Activated T-helper 17 cell treated with anti-CD3 and anti-CD28 coated beads, Interleukin-2, amount 50 U/mL, for 72 hours (primary cell): Measurements from ENCODE around the gene LCP2. TPM values are rescaled to one million over a fixed set of nuclear protein-coding genes. Genes with fewer than 3 reads are reported as not detected.

Source experiments
- ATAC-seq: fragments of 150-1000 bp; cut with Tn5 transposase; replicated peaks from 2 replicates; pipeline ENCODE4 v1.10.0; 2021; ENCODE audit warnings: mild to moderate bottlenecking, moderate library complexity
- H3K27ac Mint-ChIP-seq: one replicate; pipeline ENCODE4 v1.8.0; 2022; ENCODE audit warnings: mixed read lengths
- H3K27me3 Mint-ChIP-seq: one replicate; pipeline ENCODE4 v1.8.0; 2022; ENCODE audit warnings: mixed read lengths
- H3K36me3 Mint-ChIP-seq: one replicate; pipeline ENCODE4 v1.8.0; 2022; ENCODE audit warnings: low read depth, mild to moderate bottlenecking, mixed read lengths
- H3K4me1 Mint-ChIP-seq: one replicate; pipeline ENCODE4 v1.8.0; 2022; ENCODE audit warnings: mixed read lengths
- H3K4me3 Mint-ChIP-seq: one replicate; pipeline ENCODE4 v1.8.0; 2022; ENCODE audit warnings: mild to moderate bottlenecking, mixed read lengths
- H3K9me3 Mint-ChIP-seq: one replicate; pipeline ENCODE4 v1.8.0; 2022; ENCODE audit warnings: mixed read lengths
- total RNA-seq, 2 donors: library from RNA; stranded (reverse); gene quantifications; one replicate each; pipeline ENCODE4 v1.2.3, GENCODE V29; 2022

LCP2 gene
- total RNA-seq = 100 to 1,000 TPM; 202 to 204 TPM

GRCh38 chr5:170297589-170298462 is at the start of gene LCP2:
TSS of gene LCP2 (minus strand) at chr5:170297777. CDS start at chr5:170297611, 166 bp downstream.
- Mint-ChIP-seq H3K27ac (peak within 1 kb of the TSS; percentile 96), H3K9me3 (no peaks in the 10 kb centered on the region), H3K27me3 (no peaks in the 10 kb centered on the region), H3K4me1 (peaks cover 40% of the 10 kb centered on the region), H3K4me3 (peak within 1 kb of the TSS; percentile 96), H3K36me3 (peaks cover 51% of the 10 kb centered on the region)
- ATAC-seq = peak; percentile 84

GRCh38 chr5:170347022-170347567 is 49.5 kb upstream of the LCP2 start:
- Mint-ChIP-seq H3K4me1 (no peaks in the 10 kb centered on the region), H3K4me3 (no peak overlapping the region), H3K27ac (no peak overlapping the region), H3K27me3 (peaks cover 20% of the 10 kb centered on the region), H3K36me3 (no peaks in the 10 kb centered on the region), H3K9me3 (no peaks in the 10 kb centered on the region)
- no peak for ATAC-seq

- Mint-ChIP-seq H3K27me3 (peaks cover 16% of the 10 kb centered on the region), H3K4me1 (no peaks in the 10 kb centered on the region), H3K4me3 (no peak overlapping the region), H3K9me3 (no peaks in the 10 kb centered on the region), H3K27ac (no peak overlapping the region), H3K36me3 (no peaks in the 10 kb centered on the region)
- no peak for ATAC-seq
Measured at GRCh38 chr5:170345971-170346370, 48.4 kb upstream of the LCP2 start.

- no peak overlapping the region for H3K4me3 Mint-ChIP-seq
- no peaks in the 10 kb centered on the region for H3K36me3 Mint-ChIP-seq
- H3K27ac Mint-ChIP-seq = no peak overlapping the region
- H3K4me1 Mint-ChIP-seq = peaks cover 4% of the 10 kb centered on the region
- ATAC-seq = no peak
- no peaks in the 10 kb centered on the region for H3K9me3 Mint-ChIP-seq
- H3K27me3 Mint-ChIP-seq = peaks cover 8% of the 10 kb centered on the region
Measured at GRCh38 chr5:170343177-170343576, 45.6 kb upstream of the LCP2 start.

GRCh38 chr5:170342153-170342725 is 44.7 kb upstream of the LCP2 start:
- peaks cover 3% of the 10 kb centered on the region for H3K27me3 Mint-ChIP-seq
- H3K27ac Mint-ChIP-seq = no peak overlapping the region
- H3K4me1 Mint-ChIP-seq = peaks cover 8% of the 10 kb centered on the region
- no peak overlapping the region for H3K4me3 Mint-ChIP-seq
- ATAC-seq = no peak
- no peaks in the 10 kb centered on the region for H3K36me3 Mint-ChIP-seq
- no peaks in the 10 kb centered on the region for H3K9me3 Mint-ChIP-seq

GRCh38 chr5:170341545-170341944 is 44.0 kb upstream of the LCP2 start:
- H3K36me3 Mint-ChIP-seq = no peaks in the 10 kb centered on the region
- ATAC-seq = no peak
- H3K9me3 Mint-ChIP-seq = no peaks in the 10 kb centered on the region
- peaks cover 3% of the 10 kb centered on the region for H3K27me3 Mint-ChIP-seq
- no peak overlapping the region for H3K4me3 Mint-ChIP-seq
- peaks cover 11% of the 10 kb centered on the region for H3K4me1 Mint-ChIP-seq
- no peak overlapping the region for H3K27ac Mint-ChIP-seq

GRCh38 chr5:170339780-170340167 is 42.2 kb upstream of the LCP2 start:
- ATAC-seq = no peak
- H3K36me3 Mint-ChIP-seq = no peaks in the 10 kb centered on the region
- peaks cover 26% of the 10 kb centered on the region for H3K4me1 Mint-ChIP-seq

GRCh38 chr5:170338933-170339779 is 41.6 kb upstream of the LCP2 start:
- ATAC-seq = peak; percentile 85
- H3K9me3 Mint-ChIP-seq = no peaks in the 10 kb centered on the region
- peaks cover 31% of the 10 kb centered on the region for H3K4me1 Mint-ChIP-seq
- H3K36me3 Mint-ChIP-seq = no peaks in the 10 kb centered on the region
- H3K27ac Mint-ChIP-seq = no peak overlapping the region
- no peaks in the 10 kb centered on the region for H3K27me3 Mint-ChIP-seq
- no peak overlapping the region for H3K4me3 Mint-ChIP-seq

More at GRCh38 chr5:170339780-170340167, 42.2 kb upstream of the LCP2 start:
- no peak overlapping the region for H3K27ac Mint-ChIP-seq
- H3K4me3 Mint-ChIP-seq = no peak overlapping the region
- H3K27me3 Mint-ChIP-seq = no peaks in the 10 kb centered on the region
- no peaks in the 10 kb centered on the region for H3K9me3 Mint-ChIP-seq

GRCh38 chr5:170338291-170338690 is 40.7 kb upstream of the LCP2 start:
- Mint-ChIP-seq H3K27ac (no peak overlapping the region), H3K36me3 (no peaks in the 10 kb centered on the region), H3K4me3 (no peak overlapping the region), H3K27me3 (no peaks in the 10 kb centered on the region), H3K9me3 (no peaks in the 10 kb centered on the region), H3K4me1 (peaks cover 34% of the 10 kb centered on the region)
- no peak for ATAC-seq

GRCh38 chr5:170337045-170337733 is 39.6 kb upstream of the LCP2 start:
- Mint-ChIP-seq H3K36me3 (no peaks in the 10 kb centered on the region), H3K4me1 (peaks cover 38% of the 10 kb centered on the region), H3K4me3 (no peak overlapping the region), H3K27ac (no peak overlapping the region), H3K27me3 (no peaks in the 10 kb centered on the region), H3K9me3 (no peaks in the 10 kb centered on the region)
- no peak for ATAC-seq

- H3K27me3 Mint-ChIP-seq = no peaks in the 10 kb centered on the region
- H3K36me3 Mint-ChIP-seq = no peaks in the 10 kb centered on the region
- peaks cover 43% of the 10 kb centered on the region for H3K4me1 Mint-ChIP-seq
- peak overlapping the region; percentile 71 for H3K27ac Mint-ChIP-seq
- H3K9me3 Mint-ChIP-seq = no peaks in the 10 kb centered on the region
- H3K4me3 Mint-ChIP-seq = no peak overlapping the region
- no peak for ATAC-seq
Measured at GRCh38 chr5:170336065-170336464, 38.5 kb upstream of the LCP2 start.

- H3K9me3 Mint-ChIP-seq = no peaks in the 10 kb centered on the region
- no peak overlapping the region for H3K4me3 Mint-ChIP-seq
- no peak for ATAC-seq
- H3K27me3 Mint-ChIP-seq = no peaks in the 10 kb centered on the region
- peaks cover 50% of the 10 kb centered on the region for H3K4me1 Mint-ChIP-seq
- no peaks in the 10 kb centered on the region for H3K36me3 Mint-ChIP-seq
- H3K27ac Mint-ChIP-seq = peak overlapping the region; percentile 64
Measured at GRCh38 chr5:170334626-170335025, 37.0 kb upstream of the LCP2 start.

- H3K4me1 Mint-ChIP-seq = peaks cover 47% of the 10 kb centered on the region
- H3K36me3 Mint-ChIP-seq = no peaks in the 10 kb centered on the region
Measured at GRCh38 chr5:170333161-170333910, 35.8 kb upstream of the LCP2 start.

More at GRCh38 chr5:170333161-170333910, 35.8 kb upstream of the LCP2 start:
- peak overlapping the region; percentile 37 for H3K27ac Mint-ChIP-seq
- H3K9me3 Mint-ChIP-seq = no peaks in the 10 kb centered on the region
- H3K4me3 Mint-ChIP-seq = no peak overlapping the region
- no peaks in the 10 kb centered on the region for H3K27me3 Mint-ChIP-seq
- peak; percentile 68 for ATAC-seq
